ENCODE measurements around the gene NAA20. TPM values are rescaled to one million over a fixed set of nuclear protein-coding genes. Genes with fewer than 3 reads are reported as not detected.

The NAA20 gene
- total RNA-seq, 1 donor from 2014 or later: 62.3 TPM

- DNase-seq (ENCODE audit: low read depth): peak; percentile 75
These were observed 56.7 kb downstream of the NAA20 start for GRCh38 chr20:20073801-20074371.

GRCh38 chr20:20075032-20075431, 57.9 kb downstream of the NAA20 start:
- DNase-seq (ENCODE audit: low read depth): no peak

GRCh38 chr20:20076297-20077065, 59.3 kb downstream of the NAA20 start:
- DNase-seq (ENCODE audit: low read depth): peak; percentile 98

- no peak for DNase-seq (ENCODE audit: low read depth)
These were observed 60.9 kb downstream of the NAA20 start for GRCh38 chr20:20078041-20078440.

GRCh38 chr20:20079102-20079784, 62.1 kb downstream of the NAA20 start:
- DNase-seq (ENCODE audit: low read depth): no peak

Other genes starting within 250 kb of the NAA20 start
- 33.6 and 36.2 TPM in 2 replicates for gene CRNKL1, start 35.1 kb downstream of the NAA20 start, total RNA-seq
- gene CFAP61, start 35.2 kb downstream of the NAA20 start, total RNA-seq: 0.83 and 2.1 TPM in 2 replicates